ENCODE data around the gene SERGEF.

Gene SERGEF

DNA sequence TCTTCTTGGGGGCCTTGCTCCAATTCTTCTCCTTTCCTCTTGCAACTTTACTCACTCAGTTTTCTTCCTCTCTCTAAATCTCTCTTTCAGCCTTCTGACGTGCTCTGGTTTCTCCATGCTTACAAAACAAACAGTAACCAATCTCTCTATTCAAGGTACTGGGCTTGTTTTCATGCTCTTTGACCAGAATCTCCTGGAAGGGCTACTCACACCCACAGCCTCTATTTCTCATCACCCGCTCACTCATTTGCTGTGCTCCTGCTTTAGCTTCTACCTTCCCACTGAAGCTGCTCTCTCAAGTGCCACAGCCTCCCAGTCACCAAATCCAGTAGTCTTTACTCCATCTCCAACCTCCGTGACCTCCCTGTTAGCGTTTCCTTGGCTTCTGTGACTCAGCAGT, 60.4 kb downstream of the SERGEF start:
- DNase-seq (ENCODE audit: low read depth in 2 of 2, low spot score in 1 of 2): no peak

- no peak for DNase-seq (ENCODE audit: low read depth in 2 of 2, low spot score in 1 of 2)
These were observed 61.0 kb downstream of the SERGEF start for GRCh38 chr11:17951685-17952388.

DNA sequence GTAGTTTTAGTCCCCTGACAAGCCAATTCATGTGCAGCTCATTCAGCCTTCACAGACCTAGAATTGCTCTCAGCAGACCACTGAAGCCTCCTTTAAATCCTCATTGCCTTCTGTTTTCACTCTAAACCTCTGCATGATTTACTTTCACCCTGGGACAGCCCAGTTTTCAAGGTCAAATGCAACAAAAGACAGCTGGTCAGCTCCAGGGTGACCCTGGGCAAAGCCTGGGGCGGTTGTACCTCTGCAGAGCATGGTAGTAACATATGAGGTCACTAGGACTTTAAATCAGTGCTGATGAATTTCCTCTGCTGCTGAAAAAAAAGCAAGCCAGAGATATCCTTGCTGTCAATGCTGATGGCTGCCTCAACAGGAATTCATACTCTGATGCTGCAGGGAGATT, 62.2 kb downstream of the SERGEF start:
- no peak for DNase-seq (ENCODE audit: low read depth in 2 of 2, low spot score in 1 of 2)

GRCh38 chr11:17948296-17948695, 64.6 kb downstream of the SERGEF start:
- DNase-seq (ENCODE audit: low read depth in 2 of 2, low spot score in 1 of 2): no peak

DNA sequence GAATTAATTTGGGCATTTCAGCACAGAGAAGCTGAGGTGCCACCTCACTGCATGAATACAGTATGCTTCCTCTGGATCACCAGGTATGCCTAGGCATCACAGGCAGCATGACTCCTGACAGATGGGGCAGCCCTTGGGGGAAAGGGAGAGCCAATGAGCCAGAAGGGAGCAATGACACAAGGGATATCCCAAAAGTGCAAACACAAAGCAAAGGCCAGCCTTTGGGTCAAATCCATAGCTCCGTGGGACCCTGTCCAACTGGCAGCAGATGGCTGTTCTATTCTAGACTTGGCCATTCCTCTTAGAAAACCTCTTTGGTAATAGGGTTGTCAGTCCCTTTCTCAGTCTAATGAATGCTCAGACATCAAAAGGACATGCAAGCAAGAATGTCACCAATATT, 73.3 kb downstream of the SERGEF start:
- no peak for DNase-seq (ENCODE audit: low read depth in 2 of 2, low spot score in 1 of 2)

DNA sequence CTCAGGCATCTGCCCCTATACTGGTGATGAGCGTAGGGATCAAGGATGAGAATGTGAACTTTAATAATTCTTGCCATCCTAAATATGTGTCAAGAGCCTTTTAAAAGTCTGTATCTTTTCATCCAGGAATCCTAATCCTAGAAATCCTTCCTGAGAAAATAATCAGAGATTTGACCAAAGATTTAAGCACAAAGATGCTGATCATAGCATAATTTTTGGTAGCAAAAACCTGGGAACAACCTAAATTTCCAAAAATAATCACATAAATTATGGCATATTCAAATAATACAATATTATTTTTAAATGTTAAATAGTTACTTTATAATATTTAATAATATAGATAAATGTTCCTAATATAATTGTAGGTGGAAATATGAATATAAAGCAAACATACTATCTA, 76.1 kb downstream of the SERGEF start:
- DNase-seq (ENCODE audit: low read depth in 2 of 2, low spot score in 1 of 2): no peak

DNA sequence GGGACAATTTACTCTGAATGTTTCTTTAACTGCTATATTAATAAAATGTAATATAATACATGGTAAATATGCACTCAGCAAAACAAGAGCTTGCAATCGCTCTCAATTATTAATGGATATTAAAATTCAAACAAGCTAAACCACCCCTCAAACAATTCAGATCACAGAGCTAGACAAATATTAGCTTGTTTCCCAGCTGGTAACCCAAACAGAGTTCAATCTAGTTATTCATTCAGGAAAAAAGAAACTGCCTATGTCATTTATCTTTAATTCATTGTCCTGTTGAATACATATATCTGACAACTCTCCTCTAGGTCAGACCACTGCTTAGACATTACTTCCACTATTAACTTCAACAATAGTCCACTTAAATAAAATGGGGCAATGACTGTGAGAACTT, 78.7 kb downstream of the SERGEF start:
- no peak for DNase-seq (ENCODE audit: low read depth in 2 of 2, low spot score in 1 of 2)

DNA sequence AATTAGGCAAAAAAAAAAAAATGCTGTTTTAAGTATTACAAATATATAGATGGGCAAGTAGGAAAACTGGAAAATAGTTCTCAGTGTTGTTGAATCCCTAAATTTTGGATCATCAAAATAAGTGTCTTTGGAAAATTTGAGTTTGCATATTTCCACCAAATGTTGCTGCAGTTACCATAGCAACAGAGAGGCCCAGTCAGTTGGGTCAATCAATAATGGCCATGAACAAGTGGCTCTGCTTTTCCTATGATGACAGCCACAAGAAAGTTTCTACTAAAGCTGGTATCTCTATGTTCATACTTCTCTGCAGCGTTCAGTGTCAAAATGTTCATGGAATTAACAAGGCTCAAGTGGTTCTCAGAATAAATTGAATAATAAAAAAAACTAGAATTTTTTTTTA, 79.1 kb downstream of the SERGEF start:
- no peak for DNase-seq (ENCODE audit: low read depth in 2 of 2, low spot score in 1 of 2)

GRCh38 chr11:17932472-17932871, 80.4 kb downstream of the SERGEF start:
- DNase-seq (ENCODE audit: low read depth in 2 of 2, low spot score in 1 of 2): no peak

GRCh38 chr11:17931595-17931994, 81.3 kb downstream of the SERGEF start:
- no peak for DNase-seq (ENCODE audit: low read depth in 2 of 2, low spot score in 1 of 2)

DNA sequence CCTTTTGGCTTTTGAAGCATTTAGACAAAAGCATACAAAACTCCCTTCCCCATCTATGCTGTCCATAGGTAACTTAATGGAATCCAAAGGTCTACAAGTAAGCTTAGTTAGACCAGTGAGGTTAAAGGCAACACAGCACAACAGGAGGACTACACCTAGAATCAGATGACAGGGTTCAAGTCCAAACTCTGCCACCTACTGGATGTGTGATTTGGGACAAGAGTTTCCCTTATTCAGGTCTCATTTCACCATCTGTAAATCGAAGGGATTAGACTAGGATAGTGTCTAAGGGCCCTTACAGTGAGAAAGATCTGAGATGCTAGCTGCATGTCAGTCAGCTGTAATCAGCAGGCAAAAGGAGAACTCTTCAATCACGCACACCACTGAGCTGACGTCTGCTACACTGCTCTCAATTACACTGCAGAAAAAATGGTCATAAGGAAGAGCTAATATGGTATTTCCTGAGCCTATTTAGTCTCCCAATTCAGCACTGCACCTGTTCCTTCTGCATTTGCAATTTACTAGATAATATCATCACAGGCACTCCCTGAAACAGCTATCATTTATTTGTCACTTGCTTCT, 82.2 kb downstream of the SERGEF start:
- no peak for DNase-seq (ENCODE audit: low read depth in 2 of 2, low spot score in 1 of 2)

DNA sequence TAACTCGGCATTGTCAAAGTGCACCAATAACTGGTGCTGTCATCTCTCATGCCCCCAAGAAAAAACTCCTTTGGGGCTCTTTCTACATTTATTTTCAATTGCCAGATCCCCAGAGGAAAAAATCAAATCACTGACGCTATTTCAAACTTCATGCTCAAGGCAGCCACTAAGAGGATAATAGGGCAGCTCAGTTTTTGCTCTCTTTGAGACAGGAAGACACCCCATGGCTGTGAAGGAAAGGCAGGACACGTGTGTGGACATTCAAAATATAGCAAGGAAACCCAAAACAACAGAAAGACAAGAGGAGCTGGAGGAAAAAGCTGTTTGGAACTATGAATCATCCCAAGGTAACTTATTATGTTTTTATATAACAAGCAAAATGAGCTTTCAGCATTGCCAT, 83.7 kb downstream of the SERGEF start:
- DNase-seq (ENCODE audit: low read depth in 2 of 2, low spot score in 1 of 2): no peak

DNA sequence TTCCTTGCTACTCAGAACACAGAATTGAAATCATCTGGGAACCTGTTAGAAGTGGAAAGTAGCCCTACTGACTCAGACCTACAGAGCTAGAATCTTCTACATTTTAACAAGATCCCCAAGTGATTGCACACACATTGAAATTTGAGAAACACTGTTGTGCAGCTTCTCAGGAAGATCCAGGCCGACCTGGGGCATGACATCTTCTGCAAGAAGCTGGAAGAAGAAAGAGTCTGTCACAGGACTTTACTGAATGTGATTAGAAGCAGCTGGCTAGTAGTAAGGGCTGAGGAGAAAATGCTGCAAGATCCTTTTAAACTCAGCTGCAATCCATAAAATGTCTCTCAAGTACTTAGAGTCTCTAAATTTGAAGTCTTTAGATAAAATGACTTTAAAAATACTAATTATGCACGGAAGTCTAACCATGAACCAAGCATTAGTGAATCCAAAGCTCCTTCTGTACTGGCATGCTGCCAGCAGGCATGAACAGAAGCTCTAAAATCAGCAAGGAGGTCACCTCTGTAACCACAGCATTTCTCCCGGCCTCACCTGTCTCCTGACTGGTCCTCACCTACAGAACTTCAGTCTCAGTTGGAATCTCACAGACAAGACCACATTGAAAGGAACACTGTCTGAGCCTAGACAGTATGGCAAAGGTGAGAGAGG, 85.0 kb downstream of the SERGEF start:
- no peak for DNase-seq (ENCODE audit: low read depth in 2 of 2, low spot score in 1 of 2)

GRCh38 chr11:17927041-17927440, 85.8 kb downstream of the SERGEF start:
- no peak for DNase-seq (ENCODE audit: low read depth in 2 of 2, low spot score in 1 of 2)

GRCh38 chr11:17924713-17925112, 88.1 kb downstream of the SERGEF start:
- no peak for DNase-seq (ENCODE audit: low read depth in 2 of 2, low spot score in 1 of 2)

- no peak for DNase-seq (ENCODE audit: low read depth in 2 of 2, low spot score in 1 of 2)
These were observed 89.6 kb downstream of the SERGEF start for GRCh38 chr11:17923217-17923616.

DNA sequence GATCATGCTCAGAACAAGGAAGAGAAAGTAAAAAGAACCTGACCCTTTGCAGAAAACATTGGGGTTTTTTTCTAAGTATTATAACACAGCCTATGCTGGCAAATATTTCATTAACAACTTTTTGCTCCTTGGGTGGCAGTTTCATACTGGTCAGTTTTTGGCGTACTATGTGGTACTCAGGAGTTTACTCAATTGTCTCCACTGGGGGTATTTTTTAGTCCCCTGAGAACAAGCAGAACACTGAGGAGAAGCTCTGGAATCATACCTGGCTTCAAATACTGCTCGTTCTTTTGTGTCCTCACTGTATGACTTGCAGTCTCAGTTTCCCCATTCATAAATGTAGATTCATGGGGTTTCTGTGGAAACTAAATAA, 90.4 kb downstream of the SERGEF start:
- DNase-seq (ENCODE audit: low read depth in 2 of 2, low spot score in 1 of 2): no peak

DNA sequence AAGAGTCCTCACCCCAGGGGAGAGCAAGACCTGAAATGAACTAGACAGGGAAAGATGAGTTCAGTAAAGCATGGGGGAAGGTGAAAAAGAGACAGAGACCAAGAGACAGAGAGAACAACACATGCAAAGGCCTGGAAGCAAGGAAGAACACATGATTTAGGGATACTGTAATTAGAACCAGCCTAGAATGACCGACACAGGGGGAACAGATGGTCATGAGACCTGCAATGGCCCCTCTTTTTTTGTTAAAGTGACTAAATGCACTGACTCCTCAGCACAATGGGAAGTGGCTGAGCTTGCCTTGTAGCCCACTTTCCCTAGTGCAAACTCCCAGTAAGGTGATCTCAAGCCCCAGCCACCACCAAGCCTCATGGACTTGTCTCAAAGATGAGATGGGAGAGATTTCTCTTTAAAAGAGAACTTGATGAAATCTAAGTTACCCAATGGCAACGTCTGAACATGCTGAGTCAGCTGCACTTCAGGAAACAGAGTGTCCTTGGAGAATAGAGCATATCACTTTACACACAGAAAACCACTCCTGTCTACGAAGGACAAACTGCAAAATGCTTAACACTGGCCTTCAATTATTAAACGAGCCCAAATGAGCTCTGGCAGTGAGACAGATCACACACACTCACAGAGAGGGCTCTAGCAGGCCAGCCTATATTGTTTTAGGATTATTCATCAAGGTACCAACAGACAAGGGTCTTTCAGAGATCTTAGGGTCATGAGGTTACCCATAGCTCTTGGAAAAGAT, 91.0 kb downstream of the SERGEF start:
- no peak for DNase-seq (ENCODE audit: low read depth in 2 of 2, low spot score in 1 of 2)

DNA sequence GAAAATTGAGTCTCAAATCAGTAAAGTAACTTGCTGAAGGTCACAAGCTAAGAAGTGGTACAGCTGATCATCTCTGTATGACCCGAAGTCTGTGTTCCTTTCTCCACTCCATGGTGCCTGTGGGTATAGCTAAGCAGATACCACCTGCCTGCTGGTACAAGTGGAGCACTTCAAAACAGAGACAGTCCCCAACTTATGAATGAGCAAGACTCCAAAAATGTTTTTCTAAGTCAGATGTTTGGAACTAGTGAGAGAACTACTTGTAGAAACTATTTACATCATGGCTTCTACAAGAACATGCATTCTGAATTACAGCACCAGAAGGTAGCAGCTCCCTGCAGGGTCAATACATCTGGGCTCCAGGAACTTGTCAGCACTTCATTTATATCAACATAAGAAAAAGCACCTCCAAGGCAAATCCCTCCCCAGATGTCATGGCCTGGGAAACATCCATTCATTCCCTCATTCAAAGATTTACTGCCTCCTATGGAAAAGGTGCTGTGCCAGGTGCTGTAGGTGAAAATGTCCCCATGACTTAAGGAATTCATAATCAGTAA, 94.7 kb downstream of the SERGEF start:
- no peak for DNase-seq (ENCODE audit: low read depth in 2 of 2, low spot score in 1 of 2)

- no peak for DNase-seq (ENCODE audit: low read depth in 2 of 2, low spot score in 1 of 2)
These were observed 95.3 kb downstream of the SERGEF start for GRCh38 chr11:17917556-17917955.

GRCh38 chr11:17915500-17916143, 97.2 kb downstream of the SERGEF start:
- DNase-seq (ENCODE audit: low read depth in 2 of 2, low spot score in 1 of 2): no peak

Data from stimulated activated CD8-positive, alpha-beta memory T cell treated with anti-CD3 and anti-CD28 coated beads, Interleukin-4, amount 100 ng/mL, for 1 hour (primary cell).